ENCODE results near the gene CTSC. TPM values are rescaled to one million over a fixed set of nuclear protein-coding genes. Genes with fewer than 3 reads are reported as not detected.

CTSC gene
- total RNA-seq, 1 experiment from 2014 or later = 359 TPM

GRCh38 chr11:88297421-88297820, 40.1 kb downstream of the CTSC start:
- Histone ChIP-seq H3K4me2 (ENCODE audit: insufficient read depth, insufficient read length, low read length) (no peak overlapping the region), H4K91ac (ENCODE audit: insufficient read length, low read depth, low read length) (no peak overlapping the region), H2BK5ac (ENCODE audit: insufficient read length, low read length) (no peak overlapping the region), H3K14ac (ENCODE audit: insufficient read depth, low read length) (no peak overlapping the region), H2AFZ (ENCODE audit: low read length) (no peak overlapping the region), H4K20me1 (ENCODE audit: control insufficient read depth, insufficient read depth, insufficient read length) (no peaks in the 10 kb centered on the region), H3K56ac (ENCODE audit: insufficient read length, low read depth, low read length) (no peak overlapping the region), H3K18ac (ENCODE audit: insufficient read length, low read depth, low read length) (no peak overlapping the region), H3K23ac (ENCODE audit: insufficient read length, low read depth, low read length) (no peak overlapping the region), H3K27me3 (ENCODE audit: insufficient read depth, low read length) (no peaks in the 10 kb centered on the region), H4K8ac (replicated peaks; ENCODE audit: insufficient read length, low read depth, low read length) (no peak overlapping the region), H3K27ac (ENCODE audit: insufficient read length, low read depth, low read length) (no peak overlapping the region), H2AK5ac (ENCODE audit: insufficient read length, low read length) (no peak overlapping the region), H3K9ac (ENCODE audit: extremely low read depth, insufficient read length, low read length) (no peak overlapping the region), H2BK20ac (ENCODE audit: low read depth, low read length, poor library complexity, severe bottlenecking) (no peak overlapping the region), H2BK12ac (ENCODE audit: insufficient read length, low read depth, low read length) (no peak overlapping the region), H3T11ph (ENCODE audit: low read length) (no peak overlapping the region), H2BK15ac (ENCODE audit: low read depth, low read length) (no peak overlapping the region), H3K9me3 (ENCODE audit: control insufficient read depth, low read depth, low read length) (no peaks in the 10 kb centered on the region), H3K79me2 (ENCODE audit: insufficient read depth, low read length) (no peaks in the 10 kb centered on the region; the same call in 1 of the 2 replicates), H3K4me1 (ENCODE audit: insufficient read depth, low read length) (peaks cover 9% of the 10 kb centered on the region), H3K79me1 (ENCODE audit: insufficient read depth, low read depth, low read length, poor library complexity, severe bottlenecking) (peaks cover 2% of the 10 kb centered on the region), H3K23me2 (ENCODE audit: insufficient read length, low read depth, low read length, poor library complexity, severe bottlenecking) (no peaks in the 10 kb centered on the region), H2BK120ac (ENCODE audit: low read depth, low read length, poor library complexity, severe bottlenecking) (no peak overlapping the region), H3K4ac (ENCODE audit: low read depth, low read length) (no peak overlapping the region), H4K5ac (ENCODE audit: insufficient read length, low read depth, low read length) (no peak overlapping the region)
- WGBS (ENCODE audit: extremely low coverage, insufficient read length, low lambda C conversion rate) = no CpG with 5 or more reads among the region's 2 CpGs
- Mint-ChIP-seq H3K4me3 (no peak overlapping the region), H3K9me3 (no peaks in the 10 kb centered on the region), H3K27me3 (ENCODE audit: low read depth) (no peaks in the 10 kb centered on the region), H3K36me3 (ENCODE audit: insufficient read depth in 1 of 3, low read depth in 3 of 3) (peaks cover 48 to 91% (median 82%) of the 10 kb centered on the region in 3 experiments), H3K27ac (peak overlapping the region in 2 of 3 experiments; percentile 19 to 84; a peak in 3 of 7 replicates), H3K4me1 (peaks cover 54 to 58% of the 10 kb centered on the region in 2 experiments)
- DNase-seq = no peak
- no peak for TF ChIP-seq CTCF (conservative IDR thresholded peaks at IDR 0.05)
